SU-DHL-6 (cell line): ENCODE results near the gene EBF3.

Experiments used
- H2AFZ ChIP-seq: fragments of 200-600 bp; sonication (generic); 2 replicates; pipeline ENCODE4 v1.6.1; 2014; ENCODE audit warnings: low read depth, mild to moderate bottlenecking, moderate library complexity, mixed read lengths, antibody characterized with exemption, low read length; ENCODE audit not compliant: severe bottlenecking
- H3F3A ChIP-seq: fragments of 200-600 bp; shearing (Covaris generic); 2 replicates; pipeline ENCODE4 v1.6.0; 2016; ENCODE audit warnings: antibody characterized with exemption, mild to moderate bottlenecking; ENCODE audit not compliant: insufficient read depth
- H3K27ac ChIP-seq: fragments of 200-600 bp; sonication (generic); 2 replicates; pipeline ENCODE4 v1.5.1; 2016; ENCODE audit warnings: low read depth, mild to moderate bottlenecking, low read length, moderate library complexity, mixed read lengths
- H3K27me3 ChIP-seq: fragments of 200-600 bp; sonication (generic), shearing (Covaris generic); 2 replicates; pipeline ENCODE4 v1.6.0; 2014; ENCODE audit warnings: mild to moderate bottlenecking, low read length
- H3K36me3 ChIP-seq: fragments of 200-600 bp; sonication (generic); 2 replicates; pipeline ENCODE4 v1.6.1; 2014; ENCODE audit warnings: mild to moderate bottlenecking, low read length, mixed read lengths
- H3K4me2 ChIP-seq: fragments of 300-600, 200-600 bp; shearing (Covaris generic), sonication (generic); 2 replicates; pipeline ENCODE4 v1.6.0; 2014; ENCODE audit warnings: low read length, low read depth, mild to moderate bottlenecking; ENCODE audit not compliant: poor library complexity, severe bottlenecking
- H3K4me3 ChIP-seq: fragments of 200-600 bp; sonication (generic); 2 replicates; pipeline ENCODE4 v1.5.1; 2014; ENCODE audit warnings: antibody characterized with exemption, low read length, mild to moderate bottlenecking, mixed read lengths; ENCODE audit not compliant: insufficient read depth, poor library complexity, severe bottlenecking
- H3K79me2 ChIP-seq: fragments of 200-600 bp; sonication (generic); 2 replicates; pipeline ENCODE4 v1.6.1; 2014; ENCODE audit warnings: mild to moderate bottlenecking, low read length, moderate library complexity; ENCODE audit not compliant: insufficient read depth
- H3K9ac ChIP-seq: fragments of 200-600 bp; sonication (generic); 2 replicates; pipeline ENCODE4 v1.7.0; 2014; ENCODE audit warnings: mild to moderate bottlenecking, low read length
- H3K9me2 ChIP-seq: fragments of 200-600 bp; sonication (generic); replicated peaks from 2 replicates; pipeline ENCODE4 v1.6.1; 2014; ENCODE audit warnings: low read length; ENCODE audit not compliant: insufficient read depth
- H3K9me3 ChIP-seq: fragments of 200-600 bp; sonication (generic); 2 replicates; pipeline ENCODE4 v1.6.1; 2014; ENCODE audit warnings: low read length, mixed read lengths; ENCODE audit not compliant: insufficient read depth
- H4K20me1 ChIP-seq: fragments of 200-600 bp; sonication (generic); 2 replicates; pipeline ENCODE4 v1.6.1; 2014; ENCODE audit warnings: low read depth, mild to moderate bottlenecking, antibody characterized with exemption, low read length, moderate library complexity, mixed read lengths
- CTCF ChIP-seq: fragments of 200-600 bp; sonication (generic); IDR thresholded peaks from one replicate; pipeline ENCODE4 v1.5.1; 2017; ENCODE audit warnings: antibody characterized with exemption, mild to moderate bottlenecking, low read length, moderate library complexity; ENCODE audit not compliant: insufficient read depth, poor library complexity, severe bottlenecking
- EZH2phosphoT487 ChIP-seq: fragments of 200-600 bp; sonication (generic), shearing (Covaris generic); conservative IDR thresholded peaks from 2 replicates; pipeline ENCODE4 v1.6.1; 2018; ENCODE audit warnings: mild to moderate bottlenecking, antibody characterized with exemption, low read length, moderate library complexity, mixed read lengths

Gene EBF3

GRCh38 chr10:130003166-130003565, 39.1 kb upstream of the EBF3 start:
- H3K4me2 ChIP-seq: no peak overlapping the region
- no peaks in the 10 kb centered on the region for H3F3A ChIP-seq
- H3K9ac ChIP-seq: no peak overlapping the region
- no peak overlapping the region for H3K4me3 ChIP-seq
- TF ChIP-seq CTCF: no peak
- TF ChIP-seq EZH2phosphoT487: no peak
- no peak overlapping the region for H3K27ac ChIP-seq
- no peaks in the 10 kb centered on the region for H3K27me3 ChIP-seq
- no peaks in the 10 kb centered on the region for H3K9me2 ChIP-seq
- no peaks in the 10 kb centered on the region for H3K36me3 ChIP-seq
- no peaks in the 10 kb centered on the region for H3K9me3 ChIP-seq
- H2AFZ ChIP-seq: no peak overlapping the region
- H4K20me1 ChIP-seq: no peaks in the 10 kb centered on the region
- no peaks in the 10 kb centered on the region for H3K79me2 ChIP-seq

- TF ChIP-seq EZH2phosphoT487: no peak
- no peak for TF ChIP-seq CTCF
- Histone ChIP-seq H3K9ac (no peak overlapping the region), H3K27me3 (no peaks in the 10 kb centered on the region), H4K20me1 (no peaks in the 10 kb centered on the region), H3K9me2 (no peaks in the 10 kb centered on the region), H3K79me2 (no peaks in the 10 kb centered on the region), H3K4me3 (no peak overlapping the region), H2AFZ (no peak overlapping the region), H3F3A (no peaks in the 10 kb centered on the region), H3K36me3 (no peaks in the 10 kb centered on the region), H3K4me2 (no peak overlapping the region), H3K27ac (no peak overlapping the region), H3K9me3 (no peaks in the 10 kb centered on the region)
Observed at GRCh38 chr10:130002606-130003005, 38.5 kb upstream of the EBF3 start.

- Histone ChIP-seq H3F3A (no peaks in the 10 kb centered on the region), H3K4me3 (no peak overlapping the region), H3K79me2 (no peaks in the 10 kb centered on the region), H3K9ac (no peak overlapping the region), H3K27me3 (no peaks in the 10 kb centered on the region; the same call in 1 of the 2 replicates), H3K9me2 (no peaks in the 10 kb centered on the region), H3K27ac (no peak overlapping the region), H3K36me3 (no peaks in the 10 kb centered on the region), H2AFZ (no peak overlapping the region), H3K4me2 (no peak overlapping the region), H4K20me1 (no peaks in the 10 kb centered on the region), H3K9me3 (no peaks in the 10 kb centered on the region)
- TF ChIP-seq EZH2phosphoT487 (no peak), CTCF (no peak)
Observed at GRCh38 chr10:130000918-130001317, 36.8 kb upstream of the EBF3 start.

- no peak overlapping the region for H3K27ac ChIP-seq
- H3K9me2 ChIP-seq: no peaks in the 10 kb centered on the region
- H3K9ac ChIP-seq: no peak overlapping the region
- H2AFZ ChIP-seq: no peak overlapping the region
- no peaks in the 10 kb centered on the region for H3K9me3 ChIP-seq
- H3K36me3 ChIP-seq: no peaks in the 10 kb centered on the region
- H3K27me3 ChIP-seq: no peaks in the 10 kb centered on the region; the same call in 1 of the 2 replicates
- H3K4me3 ChIP-seq: no peak overlapping the region
- no peak for TF ChIP-seq EZH2phosphoT487
- no peak for TF ChIP-seq CTCF
- no peaks in the 10 kb centered on the region for H3F3A ChIP-seq
- no peak overlapping the region for H3K4me2 ChIP-seq
- H4K20me1 ChIP-seq: no peaks in the 10 kb centered on the region
- H3K79me2 ChIP-seq: no peaks in the 10 kb centered on the region
Observed at GRCh38 chr10:129999140-129999539, 35.1 kb upstream of the EBF3 start.
